Brain microvascular endothelial cell (primary cell): ENCODE results near the gene VAX1.

ENCODE experiments used
- DNase-seq: peaks from one replicate; pipeline ENCODE4 v3.0.0-alpha.2; 2020
- H3K27ac ChIP-seq: fragments of 250-450 bp; sonication (Bioruptor Pico); 2 replicates; pipeline ENCODE4 v1.5.1; 2020; ENCODE audit warnings: mild to moderate bottlenecking, moderate library complexity
- H3K27me3 ChIP-seq: fragments of 250-450 bp; sonication (Bioruptor Pico); replicated peaks from 2 replicates; pipeline ENCODE4 v1.5.1; 2020; ENCODE audit warnings: mild to moderate bottlenecking
- H3K36me3 ChIP-seq: fragments of 250-450 bp; sonication (Bioruptor Pico); replicated peaks from 2 replicates; pipeline ENCODE4 v1.5.1; 2020; ENCODE audit warnings: mild to moderate bottlenecking
- H3K4me3 ChIP-seq: 2 replicates; pipeline ENCODE4 v1.5.1; 2011; ENCODE audit warnings: low read depth, mild to moderate bottlenecking, control low read depth, low read length, moderate library complexity
- in situ Hi-C: cut with HindIII; loops from 2 replicates; pipeline ENCODE4 v1.10.0; 2017; ENCODE audit warnings: low sequenced_read_pairs, low pct_ligation_motif_present
- TF ChIP-seq, protein P1 (sequence below): IDR thresholded peaks from 2 replicates; pipeline ENCODE4 v1.5.1; 2011; ENCODE audit warnings: low read depth, mild to moderate bottlenecking, moderate library complexity, low read length, control low read depth, inconsistent platforms; ENCODE audit errors: missing control alignments

The VAX1 gene

DNA sequence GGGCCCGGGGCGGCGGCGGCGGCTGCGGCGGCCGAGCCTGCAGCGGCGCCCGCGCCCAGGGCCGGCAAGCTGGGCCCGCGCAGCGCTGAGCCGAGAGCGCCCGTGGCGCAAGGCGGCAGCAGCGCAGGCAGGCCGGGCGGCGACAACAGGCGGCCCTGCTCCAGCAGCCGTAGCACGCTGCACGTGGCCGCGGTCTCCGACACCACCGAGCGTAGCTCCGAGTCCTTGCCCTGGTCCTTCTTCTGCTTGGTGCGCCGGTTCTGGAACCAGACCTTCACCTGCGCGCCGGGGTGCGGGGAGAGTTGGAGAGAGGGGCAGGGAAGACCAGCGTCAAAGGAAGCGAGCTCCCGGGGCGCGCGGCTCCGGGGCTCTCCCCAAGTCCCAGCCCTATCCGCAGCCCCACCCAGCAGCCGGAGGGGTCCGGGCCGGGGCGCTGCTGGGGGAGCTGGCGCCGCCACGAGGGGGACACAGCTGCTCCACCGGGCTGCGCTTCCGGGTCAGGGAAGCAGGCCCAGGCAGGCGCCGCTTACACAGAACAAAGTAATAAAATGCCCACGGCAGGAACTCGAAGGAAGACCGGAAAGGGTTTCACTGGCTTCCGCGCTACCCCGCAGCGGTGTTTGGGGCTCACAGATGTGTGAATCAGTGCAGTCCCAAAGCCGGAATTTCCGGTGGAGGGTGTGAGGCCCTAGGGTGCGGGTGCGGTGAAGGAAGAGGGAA, 3.6 kb downstream of the VAX1 start:
- peaks cover 82% of the 10 kb centered on the region for H3K27me3 ChIP-seq
- no peak for DNase-seq
- no peaks in the 10 kb centered on the region for H3K36me3 ChIP-seq
- no peak overlapping the region for H3K27ac ChIP-seq
- H3K4me3 ChIP-seq, result no peak overlapping the region
- TF ChIP-seq, protein P1, sequence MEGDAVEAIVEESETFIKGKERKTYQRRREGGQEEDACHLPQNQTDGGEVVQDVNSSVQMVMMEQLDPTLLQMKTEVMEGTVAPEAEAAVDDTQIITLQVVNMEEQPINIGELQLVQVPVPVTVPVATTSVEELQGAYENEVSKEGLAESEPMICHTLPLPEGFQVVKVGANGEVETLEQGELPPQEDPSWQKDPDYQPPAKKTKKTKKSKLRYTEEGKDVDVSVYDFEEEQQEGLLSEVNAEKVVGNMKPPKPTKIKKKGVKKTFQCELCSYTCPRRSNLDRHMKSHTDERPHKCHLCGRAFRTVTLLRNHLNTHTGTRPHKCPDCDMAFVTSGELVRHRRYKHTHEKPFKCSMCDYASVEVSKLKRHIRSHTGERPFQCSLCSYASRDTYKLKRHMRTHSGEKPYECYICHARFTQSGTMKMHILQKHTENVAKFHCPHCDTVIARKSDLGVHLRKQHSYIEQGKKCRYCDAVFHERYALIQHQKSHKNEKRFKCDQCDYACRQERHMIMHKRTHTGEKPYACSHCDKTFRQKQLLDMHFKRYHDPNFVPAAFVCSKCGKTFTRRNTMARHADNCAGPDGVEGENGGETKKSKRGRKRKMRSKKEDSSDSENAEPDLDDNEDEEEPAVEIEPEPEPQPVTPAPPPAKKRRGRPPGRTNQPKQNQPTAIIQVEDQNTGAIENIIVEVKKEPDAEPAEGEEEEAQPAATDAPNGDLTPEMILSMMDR, result no peak
- in situ Hi-C loops, result no loop called here

DNA sequence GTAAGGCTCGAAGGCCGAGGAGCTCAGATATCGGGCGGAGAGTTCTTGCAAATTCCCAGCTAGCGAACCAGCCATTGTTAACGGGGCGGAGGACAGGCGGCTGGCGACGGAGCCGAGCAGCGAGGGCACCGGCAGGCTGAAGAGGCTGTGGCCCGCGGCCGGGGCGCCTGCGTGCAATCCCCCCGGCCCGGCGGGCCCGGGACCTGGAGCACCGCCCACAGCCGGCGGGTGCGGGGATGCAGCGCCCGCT, 4.1 kb downstream of the VAX1 start:
- in situ Hi-C loops, result no loop called here
- no peak overlapping the region for H3K27ac ChIP-seq
- TF ChIP-seq, protein P1, result no peak
- DNase-seq, result no peak
- H3K4me3 ChIP-seq, result no peak overlapping the region
- no peaks in the 10 kb centered on the region for H3K36me3 ChIP-seq
- H3K27me3 ChIP-seq, result peaks cover 85% of the 10 kb centered on the region

GRCh38 chr10:117133273-117134055, 4.6 kb downstream of the VAX1 start:
- no peak overlapping the region for H3K27ac ChIP-seq
- in situ Hi-C loops, result no loop called here
- no peak overlapping the region for H3K4me3 ChIP-seq
- no peaks in the 10 kb centered on the region for H3K36me3 ChIP-seq
- peaks cover 88% of the 10 kb centered on the region for H3K27me3 ChIP-seq
- no peak for DNase-seq
- TF ChIP-seq, protein P1, result no peak

DNA sequence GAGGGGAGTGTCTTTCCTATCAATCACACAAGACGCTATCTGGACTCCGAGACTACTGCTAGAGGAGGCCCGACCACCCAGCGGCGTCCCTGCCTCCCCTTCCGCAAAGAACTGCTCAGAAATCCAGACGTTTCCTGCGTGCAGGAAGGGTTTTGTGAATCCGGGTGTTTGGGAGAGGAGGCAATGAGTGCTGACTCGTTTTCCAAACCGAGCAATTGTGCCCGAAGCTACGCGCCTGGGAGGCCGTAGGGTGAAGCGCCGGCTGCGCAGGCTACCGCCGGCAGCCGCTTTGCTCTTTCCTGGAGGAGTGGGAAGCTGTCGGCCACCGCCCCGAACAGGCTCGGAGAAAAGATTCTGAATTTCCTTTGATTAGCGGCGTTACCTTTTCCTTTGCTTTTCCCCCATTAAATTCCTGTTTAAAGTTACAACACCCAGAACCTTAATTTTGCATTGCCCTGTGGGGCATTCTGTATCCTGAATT, 5.3 kb downstream of the VAX1 start:
- Histone ChIP-seq H3K4me3 (no peak overlapping the region), H3K36me3 (no peaks in the 10 kb centered on the region), H3K27ac (no peak overlapping the region), H3K27me3 (peaks cover 86% of the 10 kb centered on the region)
- TF ChIP-seq, protein P1, result no peak
- in situ Hi-C loops, result no loop called here
- DNase-seq, result no peak

- Histone ChIP-seq H3K27ac (no peak overlapping the region), H3K4me3 (no peak overlapping the region), H3K27me3 (peaks cover 76% of the 10 kb centered on the region), H3K36me3 (no peaks in the 10 kb centered on the region)
- DNase-seq, result no peak
- TF ChIP-seq, protein P1, result no peak
- in situ Hi-C loops, result no loop called here
These were observed 6.4 kb downstream of the VAX1 start for GRCh38 chr10:117131376-117132327.
